H9 (cell line): Measurements from ENCODE around the gene SPATA46. TPM values are rescaled to one million over a fixed set of nuclear protein-coding genes. Genes with fewer than 3 reads are reported as not detected.

Experiments
- DNase-seq: peaks from one replicate; pipeline ENCODE4 v3.0.0-alpha.2; 2017
- H2AFZ ChIP-seq: one replicate; pipeline ENCODE4 v1.6.1; 2013; ENCODE audit warnings: mild to moderate bottlenecking, low read length, control low read depth, moderate library complexity
- H2AK5ac ChIP-seq: 2 replicates; pipeline ENCODE4 v1.6.1; 2013; ENCODE audit warnings: low read length, control low read depth, mixed read lengths; ENCODE audit not compliant: insufficient read length
- H2BK120ac ChIP-seq: one replicate; pipeline ENCODE4 v1.6.1; 2013; ENCODE audit warnings: low read depth, mild to moderate bottlenecking, low read length, control low read depth, inconsistent platforms; ENCODE audit not compliant: poor library complexity, severe bottlenecking
- H2BK12ac ChIP-seq: 2 replicates; pipeline ENCODE4 v1.6.1; 2013; ENCODE audit warnings: low read length, control low read depth, mixed read lengths, low read depth; ENCODE audit not compliant: insufficient read length
- H2BK15ac ChIP-seq: 2 replicates; pipeline ENCODE4 v1.6.1; 2013; ENCODE audit warnings: low read depth, low read length, control low read depth
- H2BK20ac ChIP-seq: one replicate; pipeline ENCODE4 v1.6.1; 2013; ENCODE audit warnings: low read depth, mild to moderate bottlenecking, low read length, control low read depth, inconsistent platforms; ENCODE audit not compliant: poor library complexity, severe bottlenecking
- H2BK5ac ChIP-seq: 2 replicates; pipeline ENCODE4 v1.6.1; 2013; ENCODE audit warnings: low read length, control low read depth, mixed read lengths; ENCODE audit not compliant: insufficient read length
- H3K14ac ChIP-seq: 2 replicates; pipeline ENCODE4 v1.6.1; 2013; ENCODE audit warnings: low read length, control low read depth; ENCODE audit not compliant: insufficient read depth
- H3K18ac ChIP-seq: 2 replicates; pipeline ENCODE4 v1.6.1; 2013; ENCODE audit warnings: low read depth, mild to moderate bottlenecking, mixed read lengths, low read length, control low read depth; ENCODE audit not compliant: insufficient read length
- H3K23ac ChIP-seq: 2 replicates; pipeline ENCODE4 v1.6.1; 2013; ENCODE audit warnings: low read length, control low read depth, mixed read lengths, low read depth; ENCODE audit not compliant: insufficient read length
- H3K23me2 ChIP-seq: 2 replicates; pipeline ENCODE4 v1.6.1; 2013; ENCODE audit warnings: low read depth, mild to moderate bottlenecking, mixed read lengths, low read length, control low read depth; ENCODE audit not compliant: insufficient read length, poor library complexity, severe bottlenecking
- H3K27ac ChIP-seq: 2 replicates; pipeline ENCODE4 v1.5.1; 2013; ENCODE audit warnings: low read length, control low read depth, mixed read lengths, low read depth; ENCODE audit not compliant: insufficient read length
- H3K27me3 ChIP-seq: 2 replicates; pipeline ENCODE4 v1.6.1; 2013; ENCODE audit warnings: low read length, control low read depth, inconsistent platforms; ENCODE audit not compliant: insufficient read depth
- H3K4ac ChIP-seq: 2 replicates; pipeline ENCODE4 v1.6.1; 2013; ENCODE audit warnings: low read depth, mild to moderate bottlenecking, control low read depth, inconsistent platforms, low read length, moderate library complexity
- H3K4me1 ChIP-seq: 2 replicates; pipeline ENCODE4 v1.6.1; 2013; ENCODE audit warnings: low read length, control low read depth, inconsistent platforms; ENCODE audit not compliant: insufficient read depth
- H3K4me2 ChIP-seq: 2 replicates; pipeline ENCODE4 v1.6.1; 2013; ENCODE audit warnings: low read length, control low read depth, mixed read lengths; ENCODE audit not compliant: insufficient read length, insufficient read depth
- H3K56ac ChIP-seq: 2 replicates; pipeline ENCODE4 v1.6.1; 2013; ENCODE audit warnings: low read depth, mild to moderate bottlenecking, mixed read lengths, low read length, control low read depth; ENCODE audit not compliant: insufficient read length
- H3K79me1 ChIP-seq: 2 replicates; pipeline ENCODE4 v1.6.1; 2013; ENCODE audit warnings: low read depth, mild to moderate bottlenecking, moderate library complexity, low read length, control low read depth, inconsistent platforms; ENCODE audit not compliant: insufficient read depth, poor library complexity, severe bottlenecking
- H3K79me2 ChIP-seq: 2 replicates; pipeline ENCODE4 v1.6.1; 2013; ENCODE audit warnings: low read length, control low read depth, inconsistent platforms; ENCODE audit not compliant: insufficient read depth
- H3K9ac ChIP-seq: 2 replicates; pipeline ENCODE4 v1.6.1; 2013; ENCODE audit warnings: low read length, control low read depth, mixed read lengths; ENCODE audit not compliant: insufficient read length; ENCODE audit errors: extremely low read depth
- H3K9me3 ChIP-seq: one replicate; pipeline ENCODE4 v1.6.1; 2013; ENCODE audit warnings: low read depth, low read length, inconsistent platforms; ENCODE audit not compliant: control insufficient read depth
- H3T11ph ChIP-seq: one replicate; pipeline ENCODE4 v1.6.1; 2013; ENCODE audit warnings: mild to moderate bottlenecking, low read length, control low read depth, inconsistent platforms
- H4K20me1 ChIP-seq: one replicate; pipeline ENCODE4 v1.6.1; 2013; ENCODE audit not compliant: control insufficient read depth, insufficient read length, insufficient read depth
- H4K5ac ChIP-seq: 2 replicates; pipeline ENCODE4 v1.6.1; 2013; ENCODE audit warnings: low read depth, mild to moderate bottlenecking, mixed read lengths, low read length, control low read depth; ENCODE audit not compliant: insufficient read length
- H4K8ac ChIP-seq: replicated peaks from 2 replicates; pipeline ENCODE4 v1.6.1; 2013; ENCODE audit warnings: low read length, control low read depth, mixed read lengths, low read depth; ENCODE audit not compliant: insufficient read length
- H4K91ac ChIP-seq: 2 replicates; pipeline ENCODE4 v1.6.1; 2013; ENCODE audit warnings: low read depth, mild to moderate bottlenecking, moderate library complexity, mixed read lengths, low read length, control low read depth; ENCODE audit not compliant: insufficient read length
- H3K27ac Mint-ChIP-seq, 3 experiments: 2 replicates in 2 of 3; 3 replicates in 1 of 3; pipeline ENCODE4 v1.8.0; 2020 to 2021; ENCODE audit warnings: mixed read lengths in 3 of 3, mild to moderate bottlenecking in 1 of 3, moderate library complexity in 1 of 3
- H3K27me3 Mint-ChIP-seq: 2 replicates; pipeline ENCODE4 v1.8.0; 2021; ENCODE audit warnings: low read depth, mild to moderate bottlenecking, moderate library complexity, mixed read lengths
- H3K36me3 Mint-ChIP-seq, 3 experiments: 2 replicates in 2 of 3; 3 replicates in 1 of 3; pipeline ENCODE4 v1.8.0; 2020 to 2021; ENCODE audit warnings: low read depth in 3 of 3, mixed read lengths in 3 of 3; ENCODE audit not compliant: insufficient read depth in 1 of 3
- H3K4me1 Mint-ChIP-seq, 2 experiments: 2 replicates each; pipeline ENCODE4 v1.8.0; 2020; ENCODE audit warnings: mixed read lengths in 2 of 2
- H3K4me3 Mint-ChIP-seq, 2 experiments: 2 replicates in 1 of 2; 3 replicates in 1 of 2; pipeline ENCODE4 v1.8.0; 2020 to 2021; ENCODE audit warnings: mild to moderate bottlenecking in 2 of 2, mixed read lengths in 2 of 2, moderate library complexity in 1 of 2
- H3K9me3 Mint-ChIP-seq, 2 experiments: 2 replicates in 1 of 2; 3 replicates in 1 of 2; pipeline ENCODE4 v1.8.0; 2020; ENCODE audit warnings: mild to moderate bottlenecking in 2 of 2, mixed read lengths in 2 of 2, moderate library complexity in 1 of 2
- WGBS: extraction: QIAGEN DNeasy Blood & Tissue Kit; methylation state at CpG from one replicate; pipeline ENCODE4 v1.1.7; 2013; ENCODE audit warnings: missing lambda C conversion rate, low lambda C conversion rate, mixed read lengths; ENCODE audit not compliant: insufficient read length; ENCODE audit errors: extremely low coverage; 5-methylcytosine and 5-hydroxymethylcytosine counted together
- total RNA-seq: library from RNA; stranded (reverse); gene quantifications from 2 replicates; pipeline ENCODE4 v1.2.1, GENCODE V29; 2021
- TF ChIP-seq, protein P1 (sequence below): fragments of 200-600 bp; sonication (generic); conservative IDR thresholded peaks from 3 replicates; pipeline ENCODE4 v1.8.0; 2021; ENCODE audit warnings: antibody characterized with exemption, mild to moderate bottlenecking

Gene SPATA46
- total RNA-seq, 1 experiment from 2014 or later, result not detected

GRCh38 chr1:162386292-162387225 is 9.9 kb upstream of the SPATA46 start:
- Mint-ChIP-seq H3K4me1 (peaks cover 29 to 34% of the 10 kb centered on the region in 2 experiments), H3K36me3 (peaks cover 8 to 23% (median 18%) of the 10 kb centered on the region in 3 experiments; a peak in 6 of 7 replicates), H3K27me3 (no peaks in the 10 kb centered on the region; the same call in none of the 2 replicates), H3K4me3 (no peak overlapping the region), H3K9me3 (no peaks in the 10 kb centered on the region), H3K27ac (no peak overlapping the region)
- Histone ChIP-seq H4K20me1 (no peaks in the 10 kb centered on the region), H3K18ac (no peak overlapping the region), H2BK120ac (no peak overlapping the region), H2BK5ac (no peak overlapping the region), H2BK12ac (no peak overlapping the region), H3K56ac (no peak overlapping the region), H2AFZ (no peak overlapping the region), H4K91ac (no peak overlapping the region), H3K4ac (no peak overlapping the region), H4K8ac (no peak overlapping the region), H4K5ac (no peak overlapping the region), H3K79me2 (no peaks in the 10 kb centered on the region), H3K27me3 (no peaks in the 10 kb centered on the region), H3K14ac (no peak overlapping the region), H3K4me2 (no peak overlapping the region), H3K79me1 (no peaks in the 10 kb centered on the region), H3K27ac (no peak overlapping the region), H3T11ph (no peak overlapping the region), H3K23me2 (no peaks in the 10 kb centered on the region), H2BK15ac (no peak overlapping the region), H3K4me1 (no peaks in the 10 kb centered on the region), H3K9ac (no peak overlapping the region), H3K23ac (no peak overlapping the region), H3K9me3 (no peaks in the 10 kb centered on the region), H2AK5ac (no peak overlapping the region), H2BK20ac (no peak overlapping the region)
- DNase-seq, result no peak
- TF ChIP-seq, protein P1, sequence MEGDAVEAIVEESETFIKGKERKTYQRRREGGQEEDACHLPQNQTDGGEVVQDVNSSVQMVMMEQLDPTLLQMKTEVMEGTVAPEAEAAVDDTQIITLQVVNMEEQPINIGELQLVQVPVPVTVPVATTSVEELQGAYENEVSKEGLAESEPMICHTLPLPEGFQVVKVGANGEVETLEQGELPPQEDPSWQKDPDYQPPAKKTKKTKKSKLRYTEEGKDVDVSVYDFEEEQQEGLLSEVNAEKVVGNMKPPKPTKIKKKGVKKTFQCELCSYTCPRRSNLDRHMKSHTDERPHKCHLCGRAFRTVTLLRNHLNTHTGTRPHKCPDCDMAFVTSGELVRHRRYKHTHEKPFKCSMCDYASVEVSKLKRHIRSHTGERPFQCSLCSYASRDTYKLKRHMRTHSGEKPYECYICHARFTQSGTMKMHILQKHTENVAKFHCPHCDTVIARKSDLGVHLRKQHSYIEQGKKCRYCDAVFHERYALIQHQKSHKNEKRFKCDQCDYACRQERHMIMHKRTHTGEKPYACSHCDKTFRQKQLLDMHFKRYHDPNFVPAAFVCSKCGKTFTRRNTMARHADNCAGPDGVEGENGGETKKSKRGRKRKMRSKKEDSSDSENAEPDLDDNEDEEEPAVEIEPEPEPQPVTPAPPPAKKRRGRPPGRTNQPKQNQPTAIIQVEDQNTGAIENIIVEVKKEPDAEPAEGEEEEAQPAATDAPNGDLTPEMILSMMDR, result no peak
- no CpG with 5 or more reads among the region's 8 CpGs for WGBS
